HepG2 (cell line): ENCODE measurements around the gene OR2V2. TPM values are rescaled to one million over a fixed set of nuclear protein-coding genes. Genes with fewer than 3 reads are reported as not detected.
A peak's percentile ranks its signal among the peaks of the same experiment; 100 is the strongest.

Source experiments
- ATAC-seq: fragments of 200-7000 bp; cut with Tn5 transposase; 3 replicates; pipeline ENCODE4 v1.9.1; 2020; ENCODE audit warnings: mild to moderate bottlenecking, moderate library complexity
- BruUV-seq: library from RNA; stranded (reverse); fragments of 400-500 nt; replicated peaks from 2 replicates; lab custom pipeline; 2021; lab: Mats Ljungman, UMichigan
- CTCF ChIA-PET: fragments of 300-600 bp; formaldehyde crosslinking; extraction: SDS; loops from one replicate; lab custom pipeline; 2021; ENCODE audit warnings: low total read pairs, inconsistent platforms, low intra/inter-chr PET ratio; lab: Yijun Ruan, JAX
- POLR2A ChIA-PET: fragments of 350-600 bp; sonication (Branson Sonifier 250); formaldehyde crosslinking; loops from one replicate; lab custom pipeline; 2020; ENCODE audit warnings: antibody characterized with exemption, inconsistent platforms; lab: Yijun Ruan, JAX
- DNase-seq: peaks from one replicate; pipeline ENCODE4 v3.0.0-alpha.2; 2015; ENCODE audit warnings: low spot score
- FAIRE-seq: peaks from 3 replicates; lab custom pipeline; 2011; peaks lifted over from hg19 to GRCh38; lab: Jason Lieb, UNC
- H2AFZ ChIP-seq: one replicate; pipeline ENCODE4 v1.6.1; 2011; ENCODE audit warnings: low read length, inconsistent platforms
- H3K27ac ChIP-seq: fragments of 300-600 bp; 3 replicates; pipeline ENCODE4 v1.8.0; 2011; ENCODE audit warnings: mixed run types, mild to moderate bottlenecking, mixed read lengths, low read length, inconsistent platforms; ENCODE audit not compliant: insufficient read depth; ENCODE audit errors: extremely low read length
- H3K27me3 ChIP-seq, 2 experiments: fragments of 200-600 bp in 1 of 2; 2 replicates in 1 of 2; 3 replicates in 1 of 2; pipeline versions ENCODE4 v1.6.0 to v1.8.0; 2011; ENCODE audit warnings: low read length in 2 of 2, mild to moderate bottlenecking in 2 of 2, moderate library complexity in 2 of 2, inconsistent platforms in 1 of 2; ENCODE audit not compliant: insufficient read depth in 2 of 2, control insufficient read depth in 1 of 2
- H3K36me3 ChIP-seq, 2 experiments: fragments of 200-600 bp in 1 of 2; replicated peaks in 1 of 2; 2 replicates in 1 of 2; 3 replicates in 1 of 2; pipeline versions ENCODE4 v1.5.1 to v1.8.0; 2011; ENCODE audit warnings: low read length in 2 of 2, inconsistent platforms in 1 of 2; ENCODE audit not compliant: insufficient read depth in 2 of 2, control insufficient read depth in 1 of 2
- H3K4me1 ChIP-seq: 2 replicates; pipeline ENCODE4 v1.5.1; 2012; ENCODE audit warnings: low read length, inconsistent platforms; ENCODE audit not compliant: insufficient read depth
- H3K4me2 ChIP-seq: 2 replicates; pipeline ENCODE4 v1.6.0; 2011; ENCODE audit warnings: low read depth, low read length, inconsistent platforms
- H3K4me3 ChIP-seq, 3 experiments: fragments of 200-600 bp in 1 of 3; sonication (generic), shearing (Covaris generic) in 1 of 3; replicated peaks in 1 of 3; 2 replicates each; pipeline ENCODE4 v1.5.1; 2011 to 2016; ENCODE audit warnings: low read length in 3 of 3, inconsistent platforms in 2 of 3, low read depth in 2 of 3, mild to moderate bottlenecking in 2 of 3, control low read depth in 1 of 3, mixed read lengths in 1 of 3; ENCODE audit not compliant: insufficient read depth in 1 of 3
- H3K79me2 ChIP-seq: one replicate; pipeline ENCODE4 v1.6.1; 2011; ENCODE audit warnings: low read length, inconsistent platforms; ENCODE audit not compliant: insufficient read depth
- H3K9ac ChIP-seq: 2 replicates; pipeline ENCODE4 v1.6.0; 2011; ENCODE audit warnings: mild to moderate bottlenecking, low read depth, low read length, inconsistent platforms; ENCODE audit not compliant: insufficient read depth
- H3K9me3 ChIP-seq: 2 replicates; pipeline ENCODE4 v1.5.1; 2012; ENCODE audit warnings: mild to moderate bottlenecking, low read length
- H4K20me1 ChIP-seq: 2 replicates; pipeline ENCODE4 v1.6.0; 2011; ENCODE audit warnings: inconsistent platforms, mild to moderate bottlenecking, low read length, moderate library complexity; ENCODE audit not compliant: insufficient read depth
- CBX1 ChIP-seq: IDR thresholded peaks from one replicate; pipeline ENCODE4 v1.6.1; 2016; ENCODE audit warnings: antibody characterized with exemption, low read depth
- CBX5 ChIP-seq: sonication (generic); formaldehyde crosslinking; IDR thresholded peaks from 2 replicates; pipeline ENCODE4 v1.4.0; 2020; ENCODE audit warnings: missing genetic modification reagents, borderline replicate concordance
- GMEB2 ChIP-seq: IDR thresholded peaks from 2 replicates; pipeline ENCODE4 v1.6.1; 2016; ENCODE audit warnings: missing biosample characterization, missing genetic modification reagents, low read depth
- HNRNPL ChIP-seq: fragments of 200-400 bp; formaldehyde crosslinking; IDR thresholded peaks from 2 replicates; pipeline ENCODE4 v1.6.1; 2017; ENCODE audit warnings: mild to moderate bottlenecking, low read depth, low read length
- MXI1 ChIP-seq: IDR thresholded peaks from 3 replicates; pipeline ENCODE4 v1.6.1; 2012; ENCODE audit warnings: low read depth, low read length, inconsistent platforms, borderline replicate concordance
- SPEN ChIP-seq: sonication (generic); formaldehyde crosslinking; IDR thresholded peaks from 2 replicates; pipeline ENCODE4 v1.5.1; 2020; ENCODE audit warnings: low read depth, mild to moderate bottlenecking, missing genetic modification reagents
- TRIM24 ChIP-seq: sonication (generic); formaldehyde crosslinking; IDR thresholded peaks from 2 replicates; pipeline ENCODE4 v1.8.0; 2022; ENCODE audit warnings: mild to moderate bottlenecking, missing genetic modification reagents
- YY1 ChIP-seq: IDR thresholded peaks from 2 replicates; pipeline ENCODE4 v1.6.1; 2011; ENCODE audit warnings: low read length, low read depth, moderate library complexity, mild to moderate bottlenecking; ENCODE audit not compliant: insufficient read depth, insufficient replicate concordance
- ZNF225 ChIP-seq: sonication (generic); formaldehyde crosslinking; IDR thresholded peaks from 2 replicates; pipeline ENCODE4 v1.4.0; 2020; ENCODE audit warnings: mild to moderate bottlenecking, missing genetic modification reagents
- ZNF431 ChIP-seq: sonication (generic); formaldehyde crosslinking; IDR thresholded peaks from 2 replicates; pipeline ENCODE4 v1.9.0; 2022; ENCODE audit warnings: missing genetic modification reagents, low read depth, mild to moderate bottlenecking, borderline replicate concordance
- ZNF441 ChIP-seq: sonication (generic); formaldehyde crosslinking; IDR thresholded peaks from 2 replicates; pipeline ENCODE4 v1.7.0; 2021; ENCODE audit warnings: missing genetic modification reagents, borderline replicate concordance
- ZNF558 ChIP-seq: sonication (generic); formaldehyde crosslinking; IDR thresholded peaks from 2 replicates; pipeline ENCODE4 v1.9.0; 2022; ENCODE audit warnings: mild to moderate bottlenecking, missing genetic modification reagents, borderline replicate concordance
- ZNF687 ChIP-seq: sonication (generic); formaldehyde crosslinking; IDR thresholded peaks from 2 replicates; pipeline ENCODE4 v1.5.1; 2020; ENCODE audit warnings: mild to moderate bottlenecking, missing genetic modification reagents, moderate library complexity
- ZNF740 ChIP-seq: sonication (generic); formaldehyde crosslinking; IDR thresholded peaks from 2 replicates; pipeline ENCODE4 v1.4.0; 2020; ENCODE audit warnings: missing genetic modification reagents
- ZNF792 ChIP-seq: IDR thresholded peaks from 2 replicates; pipeline ENCODE4 v1.6.1; 2016
- WGBS: methylation state at CpG from one replicate; pipeline ENCODE4 v1.1.6; 2017; ENCODE audit warnings: low lambda C conversion rate; 5-methylcytosine and 5-hydroxymethylcytosine counted together
- in situ Hi-C: cut with HindIII; loops from 2 replicates; pipeline ENCODE4 v1.10.0; 2017; ENCODE audit warnings: low pct_unique_long_range_greater_than_20kb; ENCODE audit not compliant: extremely low pct_ligation_motif_present
- intact Hi-C: fragments of 100-400 bp; cut with micrococcal nuclease; formaldehyde crosslinking; loops from one replicate; pipeline ENCODE4 v1.10.0; 2022; ENCODE audit not compliant: unreplicated experiment
- polyA plus RNA-seq, 8 experiments: library from polyadenylated mRNA; depleted of rRNA in 3 of 8; stranded (reverse) in 7 of 8; unstranded in 1 of 8; fragments of >200 nt; fragmentation: Illumina TruSeq in 4 of 8; extraction: Trizol in 4 of 8; gene quantifications; 2 replicates each; pipeline versions ENCODE4 v1.2.1 to v1.2.3, GENCODE V29; 2011 to 2016; ENCODE audit warnings: low read depth in 4 of 8, missing spikeins in 1 of 8, mixed read lengths in 1 of 8; ENCODE audit not compliant: insufficient read depth in 1 of 8
- total RNA-seq, 5 experiments: library from RNA; depleted of rRNA; stranded (reverse); fragments of >200 nt; fragmentation: Illumina TruSeq; extraction: Trizol; gene quantifications; 2 replicates each; pipeline ENCODE4 v1.2.3, GENCODE V29; 2016; ENCODE audit warnings: low read depth in 1 of 5

Gene OR2V2
- total and polyA plus RNA-seq, 2 of the 13 experiments (the other 11 are each of a cell fraction or from before 2014, with no cell fraction given), result not detected

DNA sequence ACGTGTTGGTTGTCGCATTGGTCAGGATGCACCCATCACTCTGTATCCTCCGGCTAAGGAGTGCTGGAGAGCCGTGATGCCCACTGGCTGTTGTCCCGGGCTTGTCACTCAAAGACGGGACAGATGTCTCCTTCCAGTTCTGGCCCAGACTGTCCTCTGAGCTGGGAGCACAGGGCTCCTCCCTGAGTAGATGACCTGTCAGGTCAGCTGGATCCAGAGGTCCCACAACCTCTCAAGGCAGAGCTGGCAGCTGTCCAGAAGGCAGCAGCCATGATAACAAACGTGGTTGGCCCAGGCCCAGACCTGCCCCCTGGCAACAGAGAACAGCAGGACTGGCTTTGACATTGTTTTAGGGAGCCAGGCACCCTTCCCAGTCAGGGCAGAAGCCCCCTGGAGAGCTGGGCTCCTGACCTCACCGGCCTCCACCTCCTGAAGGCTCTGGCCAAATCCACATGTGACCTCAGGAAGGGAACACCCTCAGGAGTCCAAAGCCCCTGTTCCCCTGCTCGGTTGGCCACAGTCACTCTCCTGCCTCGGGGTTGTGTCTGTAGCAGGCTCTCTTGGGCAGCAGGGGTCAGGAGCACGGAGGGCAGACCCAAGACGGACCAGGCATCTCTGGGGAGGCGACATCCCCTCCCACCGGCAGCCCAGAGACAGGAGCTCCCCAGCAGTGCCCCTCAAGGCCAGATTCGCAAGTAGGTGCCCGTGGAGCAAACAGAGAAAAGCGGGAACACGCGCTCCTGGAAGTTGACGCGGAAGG is 47.3 kb downstream of the OR2V2 start:
- in situ Hi-C loops, result no loop called here
- no TSS peak for BruUV-seq
- H3K36me3 ChIP-seq, result no peaks in the 10 kb centered on the region
- no peaks in the 10 kb centered on the region for H4K20me1 ChIP-seq
- DNase-seq (no peak), ATAC-seq (no peak), FAIRE-seq (no peak)
- H3K9ac ChIP-seq, result no peak overlapping the region
- peaks cover 3 to 25% of the 10 kb centered on the region in 2 experiments for H3K27me3 ChIP-seq
- H3K79me2 ChIP-seq, result no peaks in the 10 kb centered on the region
- intact Hi-C loops, result no loop called here
- peaks cover 28% of the 10 kb centered on the region for H3K4me1 ChIP-seq
- H2AFZ ChIP-seq, result no peak overlapping the region
- peak overlapping the region; percentile 18 for H3K4me2 ChIP-seq
- no peak overlapping the region for H3K27ac ChIP-seq
- CTCF ChIA-PET, result no interaction called here
- 54% methylated on average over 10 of the region's 21 CpGs for WGBS
- POLR2A ChIA-PET, result interaction anchor here (7.2 kb wide), 1 partner anchor 10 kb away, joined by 104 read pairs; the partner anchor contains the start of gene TRIM7
- no peaks in the 10 kb centered on the region for H3K9me3 ChIP-seq
- H3K4me3 ChIP-seq, result no peak overlapping the region; a peak in 1 of 6 replicates
- TF ChIP-seq TRIM24 (CRISPR knock-in tag) (no peak), ZNF225 (CRISPR knock-in tag) (no peak), YY1 (peak; percentile 39), SPEN (CRISPR knock-in tag) (0 out of 2 replicates have a peak, but pooled peaks have one; percentile 30), ZNF431 (no peak), CBX1 (no peak), CBX5 (no peak), ZNF687 (CRISPR knock-in tag) (peak; percentile 45), ZNF558 (no peak), HNRNPL (no peak), ZNF441 (CRISPR knock-in tag) (no peak), ZNF792 (CRISPR knock-in tag) (no peak), MXI1 (no peak), GMEB2 (CRISPR knock-in tag) (no peak), ZNF740 (no peak)
